Esophagus mucosa (tissue), 1 donor: ENCODE results near the gene LHX6. TPM values are rescaled to one million over a fixed set of nuclear protein-coding genes. Genes with fewer than 3 reads are reported as not detected.

Source experiments
- ATAC-seq: fragments of 200-7000 bp; cut with Tn5 transposase; one replicate; pipeline ENCODE4 v1.9.1; 2020
- total RNA-seq: library from RNA; stranded (reverse); gene quantifications from one replicate; pipeline ENCODE4 v1.2.4, GENCODE V29; 2023
- donor health status: DM: yes; HTN: yes; CAD: no.

Gene LHX6
- 1.3 TPM for total RNA-seq

DNA sequence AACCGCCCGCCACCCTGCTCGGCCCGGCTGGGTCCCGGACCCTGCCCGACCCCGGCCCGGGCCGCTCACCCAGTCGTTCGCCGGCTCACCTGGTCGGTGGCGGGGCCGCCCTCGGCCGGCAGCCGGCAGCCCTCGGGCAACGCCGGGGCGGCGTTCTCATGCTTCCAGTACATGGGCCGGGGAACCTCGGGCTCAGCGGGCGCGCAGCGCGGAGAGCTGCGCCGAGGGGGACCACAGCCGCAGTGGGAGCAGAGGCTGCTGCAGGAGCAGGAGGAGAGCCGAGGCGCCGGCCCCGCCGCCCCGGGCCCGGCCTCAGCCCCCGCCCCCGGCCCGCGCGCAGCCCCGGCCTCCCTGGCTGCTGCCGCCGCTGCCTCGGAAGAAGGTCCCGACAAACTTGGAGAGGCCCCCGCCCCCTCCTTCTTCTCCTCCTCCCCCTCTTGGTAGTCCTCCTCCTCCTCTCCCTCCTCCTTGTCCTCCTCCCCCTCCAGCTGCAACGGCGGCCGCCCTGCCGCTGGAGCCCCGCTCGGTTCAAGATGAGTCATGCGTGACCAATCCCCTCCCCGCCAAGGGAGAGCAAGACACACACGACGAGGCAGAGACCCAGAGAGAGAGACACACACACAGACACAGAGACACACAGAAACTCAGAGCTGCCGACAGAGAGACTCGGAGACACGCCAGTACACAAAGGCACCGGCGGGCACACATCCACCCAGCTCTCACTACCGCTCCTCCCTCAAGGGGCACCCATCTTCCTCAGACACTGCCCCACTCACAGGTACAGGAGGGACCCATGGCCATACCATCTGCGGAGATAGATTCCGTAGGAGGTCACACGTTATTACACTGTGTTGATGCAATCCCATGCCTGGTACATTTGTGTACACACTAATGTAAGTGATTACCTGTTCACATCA is at the start of gene LHX6:
Gene LHX6, minus strand, starts transcription at position 390 of the 917 bp plus-strand sequence. Its CDS starts 217 bp downstream, at position 173.
- ATAC-seq, result peak; percentile 8

DNA sequence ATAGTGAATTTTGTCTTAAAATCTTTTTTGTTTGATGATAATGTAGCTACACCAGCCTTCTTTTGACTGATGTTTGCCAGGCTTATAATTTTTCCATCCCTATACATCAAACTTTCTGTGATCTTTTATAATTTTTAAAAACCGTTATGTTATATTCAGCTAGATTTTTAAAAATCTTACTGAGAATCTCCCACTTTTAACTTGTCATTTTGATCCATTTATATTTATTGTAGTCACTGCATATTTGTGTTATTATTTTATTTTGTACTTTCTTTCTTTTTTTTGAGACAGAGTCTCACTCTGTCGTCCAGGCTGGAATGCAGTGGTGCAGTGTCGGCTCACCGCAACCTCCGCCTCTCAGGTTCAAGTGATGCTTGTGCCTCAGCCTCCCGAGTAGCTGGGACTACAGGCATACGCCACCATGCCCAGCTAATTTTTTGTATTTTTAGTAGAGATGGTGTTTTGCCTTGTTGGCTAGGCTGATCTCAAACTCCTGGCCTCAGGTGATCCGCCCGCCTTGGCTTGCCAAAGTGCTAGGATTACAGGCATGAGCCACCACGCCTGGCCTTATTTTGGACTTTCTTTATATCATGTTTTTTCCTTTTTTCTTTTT is 48.6 kb upstream of the LHX6 start:
- no peak for ATAC-seq

DNA sequence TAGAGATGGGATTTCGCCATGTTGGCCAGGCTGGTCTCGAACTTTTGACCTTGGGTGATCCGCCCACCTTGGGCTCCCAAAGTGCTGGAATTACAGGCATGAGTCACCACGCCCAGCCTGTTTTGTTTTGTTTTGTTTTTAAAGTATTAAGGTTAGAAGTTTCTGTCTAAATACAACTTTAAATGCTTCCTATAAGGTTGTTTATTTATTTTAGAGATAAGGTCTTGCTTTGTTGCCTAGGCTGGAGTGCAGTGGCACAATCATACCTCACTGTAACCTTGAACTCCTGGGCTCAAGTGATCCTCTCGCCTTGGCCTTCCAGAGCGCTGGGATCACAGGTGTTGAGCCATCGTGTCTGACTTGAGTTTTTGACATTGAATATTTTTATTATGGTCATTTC is 47.3 kb upstream of the LHX6 start:
- ATAC-seq, result no peak

DNA sequence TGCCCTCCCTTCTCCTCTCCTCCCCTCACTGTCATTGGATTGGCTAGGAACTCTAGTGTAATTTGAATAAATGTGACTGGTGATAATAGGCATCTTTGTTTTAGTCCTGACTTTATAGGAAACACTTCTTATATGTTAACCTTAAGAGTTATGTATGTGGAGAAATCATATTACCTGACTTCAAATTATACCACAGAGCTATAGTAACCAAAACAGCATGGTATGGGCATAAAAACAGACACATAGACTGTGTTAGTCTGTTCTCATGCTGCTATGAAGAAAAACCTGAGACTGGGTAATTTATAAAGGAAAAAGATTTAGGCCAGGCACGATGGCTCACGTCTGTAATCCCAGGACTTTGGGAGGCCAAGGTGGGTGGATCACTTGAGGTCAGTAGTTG is 45.3 kb upstream of the LHX6 start:
- no peak for ATAC-seq

DNA sequence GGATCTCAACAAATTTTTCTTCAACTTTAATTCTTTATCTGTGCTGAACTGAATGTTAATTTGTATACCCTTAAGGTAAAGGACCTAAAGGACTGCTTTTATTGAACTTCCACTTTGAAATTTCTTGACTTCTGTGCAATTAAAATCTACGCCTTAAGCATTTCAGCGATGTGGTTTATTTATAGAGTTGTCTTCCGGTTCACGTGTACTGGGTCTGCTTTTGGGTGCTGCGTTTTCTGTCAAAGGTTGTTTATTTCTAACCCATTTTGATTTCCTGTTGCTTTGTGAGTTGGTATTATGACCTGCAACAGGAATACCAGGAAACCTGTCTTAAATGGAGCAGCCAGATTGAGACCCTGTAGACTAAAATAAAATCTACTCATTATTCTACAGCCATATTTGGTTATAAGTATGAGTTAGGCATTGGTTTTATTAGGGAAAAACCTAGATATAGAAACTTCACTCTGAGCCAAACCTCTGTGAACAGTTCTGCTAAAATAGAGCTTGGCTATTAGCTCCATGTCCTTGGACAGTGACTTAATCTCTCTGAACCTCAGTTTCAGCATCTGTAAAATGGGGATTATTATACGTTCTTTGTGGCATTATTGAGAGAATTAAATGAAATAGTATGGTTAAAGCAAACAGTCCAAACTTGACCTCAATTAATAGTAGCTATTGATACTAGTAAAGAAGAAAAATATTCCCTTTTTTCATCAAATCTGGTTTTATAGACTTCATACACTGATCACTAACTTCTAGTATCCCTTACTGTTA is 39.5 kb upstream of the LHX6 start:
- ATAC-seq, result no peak

- peak; percentile 21 for ATAC-seq
These were observed 36.6 kb upstream of the LHX6 start for GRCh38 chr9:122265149-122265915.

GRCh38 chr9:122264360-122265148 is 35.8 kb upstream of the LHX6 start, which contains the start of the genes MRRF and RBM18:
Gene MRRF, plus strand, starts transcription at chr9:122264882. Its CDS starts 6,010 bp downstream, at chr9:122270892.
Gene RBM18, minus strand, starts transcription at chr9:122264840. Its CDS starts 3,348 bp downstream, at chr9:122261492.
- ATAC-seq, result peak; percentile 95

- ATAC-seq, result no peak
These were observed 35.1 kb upstream of the LHX6 start for GRCh38 chr9:122263699-122264349.

DNA sequence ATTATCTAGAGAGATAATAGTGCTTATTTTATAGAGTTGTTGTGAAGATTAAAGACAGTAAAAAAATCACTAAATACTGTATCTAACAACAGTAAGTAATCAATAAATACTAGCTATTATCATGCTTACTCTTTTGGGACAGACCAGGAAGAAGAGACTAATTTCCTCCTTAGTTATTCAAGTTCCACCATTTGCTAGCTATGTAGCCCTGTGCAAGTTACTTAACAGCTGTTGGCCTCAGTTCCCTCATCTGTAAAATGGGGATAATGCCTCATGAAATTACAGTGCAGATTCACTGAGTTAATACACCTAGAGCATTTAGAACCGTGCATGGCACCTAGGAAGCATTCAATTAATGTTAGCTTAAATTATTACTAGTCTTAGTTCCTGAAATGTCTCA is 33.3 kb upstream of the LHX6 start:
- no peak for ATAC-seq

DNA sequence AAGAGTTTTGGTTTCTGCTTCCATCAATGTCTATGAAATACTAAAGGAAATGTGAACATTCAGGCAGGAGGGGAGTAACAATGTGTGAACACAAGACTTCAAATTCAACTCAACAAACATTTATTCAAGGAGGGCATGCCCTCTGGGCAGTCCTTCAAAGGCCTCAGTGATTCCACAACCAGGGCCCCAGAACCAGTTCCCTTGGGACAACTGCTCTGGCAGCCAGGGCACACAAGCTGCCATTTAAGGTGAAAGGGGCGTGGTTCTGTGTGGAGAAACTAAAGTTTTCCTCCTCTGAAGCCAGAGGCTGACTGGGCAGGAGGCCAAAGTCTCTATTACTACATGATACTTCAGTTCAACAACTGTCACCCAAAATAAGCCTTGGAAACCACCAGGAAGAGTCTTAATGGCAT is 32.7 kb upstream of the LHX6 start:
- ATAC-seq, result peak; percentile 16

GRCh38 chr9:122258886-122259415 is 30.2 kb upstream of the LHX6 start:
- no peak for ATAC-seq

DNA sequence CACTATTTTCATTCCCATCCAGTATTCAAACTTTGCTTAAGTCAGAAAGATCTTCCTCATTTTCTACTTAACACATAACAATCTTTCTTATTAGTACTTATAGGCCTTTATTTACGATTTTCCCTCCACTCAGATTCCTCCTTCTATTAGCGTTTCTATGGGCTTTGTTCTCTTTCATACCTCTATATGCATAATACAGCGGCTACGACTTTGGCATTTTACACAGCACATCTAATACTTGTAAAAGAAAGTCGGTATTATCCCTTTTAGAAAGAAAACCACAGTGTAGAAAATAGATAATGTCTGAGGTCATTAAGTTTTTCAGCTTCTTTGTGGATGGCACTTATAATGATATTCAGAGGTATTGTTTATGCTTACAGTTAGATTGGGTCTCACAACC is 27.4 kb upstream of the LHX6 start:
- ATAC-seq, result no peak

- no peak for ATAC-seq
These were observed 26.0 kb upstream of the LHX6 start for GRCh38 chr9:122254761-122255160.

GRCh38 chr9:122252796-122253195 is 24.0 kb upstream of the LHX6 start:
- ATAC-seq, result no peak

- no peak for ATAC-seq
These were observed 22.6 kb upstream of the LHX6 start for GRCh38 chr9:122251351-122251750.

GRCh38 chr9:122248448-122248865 is 19.7 kb upstream of the LHX6 start:
- ATAC-seq, result peak; percentile 35

- no peak for ATAC-seq
These were observed 17.9 kb upstream of the LHX6 start for GRCh38 chr9:122246666-122247065.

DNA sequence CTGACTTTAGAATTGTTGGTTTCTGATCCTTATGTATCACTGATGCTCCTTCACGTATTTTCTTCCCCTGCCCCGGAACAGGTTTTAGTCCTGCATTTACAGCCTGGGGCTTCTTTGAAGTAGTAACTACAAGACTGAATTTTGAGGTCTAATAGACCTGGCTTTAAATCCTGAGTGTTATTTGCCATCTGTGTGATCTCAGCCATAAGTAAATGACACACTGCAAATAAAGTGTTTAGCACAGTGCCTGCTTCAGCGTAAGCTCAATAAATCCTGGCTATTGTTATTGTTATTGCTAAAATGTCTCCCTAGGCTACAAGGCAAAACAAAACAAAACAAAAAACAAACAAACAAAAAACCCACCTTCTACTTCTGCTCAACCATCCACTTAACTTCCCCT is 15.6 kb upstream of the LHX6 start:
- no peak for ATAC-seq

DNA sequence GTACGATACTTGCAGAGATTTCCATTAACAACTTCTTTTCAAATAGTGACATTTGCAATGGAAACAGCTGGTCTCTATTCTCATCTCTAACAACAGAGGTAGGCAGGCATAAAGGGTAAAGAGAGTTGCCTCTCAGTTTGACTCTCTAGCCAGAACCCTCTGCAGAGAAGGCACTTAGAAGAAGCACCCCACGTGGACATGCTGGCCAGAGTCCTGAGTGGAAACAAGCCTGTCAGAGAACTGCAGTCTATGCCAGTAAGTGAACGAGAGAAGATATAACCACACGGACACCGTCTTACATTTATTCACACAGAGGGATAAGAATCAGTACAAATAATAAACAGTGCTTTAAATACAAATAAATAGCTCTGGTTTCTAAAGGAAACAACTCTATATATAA is 11.0 kb upstream of the LHX6 start:
- ATAC-seq, result no peak

DNA sequence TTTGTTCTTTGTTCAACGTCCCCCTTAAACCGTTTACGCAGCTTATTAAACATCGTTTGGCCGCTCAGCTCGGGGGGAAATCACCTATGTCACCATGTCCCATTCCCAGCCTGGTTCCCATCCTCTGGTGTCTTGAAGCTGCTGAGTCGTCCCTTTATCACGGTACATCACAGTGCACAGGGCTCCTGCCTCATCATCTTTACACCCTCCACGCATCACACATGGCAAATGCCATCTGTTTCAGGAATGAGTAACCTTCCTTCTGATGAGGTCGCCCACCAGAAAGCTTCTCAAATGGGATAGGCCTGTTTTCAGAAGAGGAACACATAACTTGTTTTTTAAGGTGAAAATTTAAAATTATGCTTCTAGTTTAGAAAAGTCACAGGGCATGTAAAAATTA is 7.9 kb upstream of the LHX6 start:
- ATAC-seq, result no peak
